ENCODE results near the gene GRAMD2B. TPM values are rescaled to one million over a fixed set of nuclear protein-coding genes. Genes with fewer than 3 reads are reported as not detected.

Gene GRAMD2B
- total RNA-seq, 1 experiment from 2014 or later, result 6.7 TPM

GRCh38 chr5:126428421-126428820 is 5.2 kb downstream of the GRAMD2B start:
- H3K56ac ChIP-seq (ENCODE audit: insufficient read length, low read depth, low read length), result no peak overlapping the region
- H3K79me1 ChIP-seq (ENCODE audit: insufficient read depth, low read depth, low read length, poor library complexity, severe bottlenecking), result peaks cover 3% of the 10 kb centered on the region
- no peak overlapping the region for H4K91ac ChIP-seq (ENCODE audit: insufficient read length, low read depth, low read length)
- H2BK20ac ChIP-seq (ENCODE audit: low read depth, low read length, poor library complexity, severe bottlenecking), result no peak overlapping the region
- no peaks in the 10 kb centered on the region for H3K4me1 ChIP-seq (ENCODE audit: insufficient read depth, low read length)
- H2AK5ac ChIP-seq (ENCODE audit: insufficient read length, low read length), result no peak overlapping the region
- no peak overlapping the region for H3K27ac ChIP-seq (ENCODE audit: insufficient read length, low read depth, low read length)
- no peak overlapping the region for H3K4me3 Mint-ChIP-seq
- H3K27me3 Mint-ChIP-seq (ENCODE audit: low read depth), result no peaks in the 10 kb centered on the region
- no peaks in the 10 kb centered on the region for H3K9me3 ChIP-seq (ENCODE audit: control insufficient read depth, low read depth, low read length)
- H2BK120ac ChIP-seq (ENCODE audit: low read depth, low read length, poor library complexity, severe bottlenecking), result no peak overlapping the region
- DNase-seq, result no peak
- no peak overlapping the region for H3K27ac Mint-ChIP-seq
- no peak overlapping the region for H3K4me2 ChIP-seq (ENCODE audit: insufficient read depth, insufficient read length, low read length)
- H3K4ac ChIP-seq (ENCODE audit: low read depth, low read length), result no peak overlapping the region
- no peak overlapping the region for H4K8ac ChIP-seq (replicated peaks; ENCODE audit: insufficient read length, low read depth, low read length)
- WGBS (ENCODE audit: extremely low coverage, insufficient read length, low lambda C conversion rate), result no CpG with 5 or more reads among the region's 2 CpGs
- H2BK15ac ChIP-seq (ENCODE audit: low read depth, low read length), result no peak overlapping the region
- H3K9ac ChIP-seq (ENCODE audit: extremely low read depth, insufficient read length, low read length), result no peak overlapping the region
- no peak overlapping the region for H2BK12ac ChIP-seq (ENCODE audit: insufficient read length, low read depth, low read length)
- no peak overlapping the region for H3T11ph ChIP-seq (ENCODE audit: low read length)
- no peaks in the 10 kb centered on the region for H4K20me1 ChIP-seq (ENCODE audit: control insufficient read depth, insufficient read depth, insufficient read length)
- peaks cover 6% of the 10 kb centered on the region for H3K23me2 ChIP-seq (ENCODE audit: insufficient read length, low read depth, low read length, poor library complexity, severe bottlenecking)
- H4K5ac ChIP-seq (ENCODE audit: insufficient read length, low read depth, low read length), result no peak overlapping the region
- no peak overlapping the region for H3K23ac ChIP-seq (ENCODE audit: insufficient read length, low read depth, low read length)
- no peaks in the 10 kb centered on the region for H3K27me3 ChIP-seq (ENCODE audit: insufficient read depth, low read length)
- no peak overlapping the region for H2AFZ ChIP-seq (ENCODE audit: low read length)
- no peak overlapping the region for H2BK5ac ChIP-seq (ENCODE audit: insufficient read length, low read length)
- H3K18ac ChIP-seq (ENCODE audit: insufficient read length, low read depth, low read length), result no peak overlapping the region
- H3K36me3 Mint-ChIP-seq (ENCODE audit: insufficient read depth in 1 of 3, low read depth in 3 of 3), result peaks cover 0 to 7% (median 4%) of the 10 kb centered on the region in 3 experiments; a peak in 2 of 7 replicates
- no peaks in the 10 kb centered on the region for H3K9me3 Mint-ChIP-seq
- TF ChIP-seq CTCF (conservative IDR thresholded peaks at IDR 0.05), result no peak
- H3K4me1 Mint-ChIP-seq, result peaks cover 12 to 16% of the 10 kb centered on the region in 2 experiments
- H3K14ac ChIP-seq (ENCODE audit: insufficient read depth, low read length), result no peak overlapping the region
- no peaks in the 10 kb centered on the region; the same call in 1 of the 2 replicates for H3K79me2 ChIP-seq (ENCODE audit: insufficient read depth, low read length)
